Activated CD8-positive, alpha-beta memory T cell treated with anti-CD3 and anti-CD28 coated beads for 24 hours (primary cell): ENCODE measurements around the gene MYLK3.

Experiments used
- DNase-seq: peaks from one replicate; pipeline ENCODE4 v3.0.0-alpha.2; 2020

Gene MYLK3

GRCh38 chr16:46721885-46722284, 26.3 kb downstream of the MYLK3 start:
- DNase-seq = peak; percentile 42

- DNase-seq = peak; percentile 45
These were observed 27.5 kb downstream of the MYLK3 start for GRCh38 chr16:46720619-46721018.

GRCh38 chr16:46719528-46719927, 28.6 kb downstream of the MYLK3 start:
- peak; percentile 28 for DNase-seq

GRCh38 chr16:46718214-46718613, 29.9 kb downstream of the MYLK3 start:
- DNase-seq = peak; percentile 35

GRCh38 chr16:46717692-46718091, 30.5 kb downstream of the MYLK3 start:
- peak; percentile 26 for DNase-seq

GRCh38 chr16:46715769-46716305, 32.3 kb downstream of the MYLK3 start:
- peak; percentile 15 for DNase-seq

GRCh38 chr16:46714797-46715591, 33.1 kb downstream of the MYLK3 start:
- DNase-seq = no peak

GRCh38 chr16:46713634-46714033, 34.5 kb downstream of the MYLK3 start:
- DNase-seq = no peak

GRCh38 chr16:46712911-46713310, 35.2 kb downstream of the MYLK3 start:
- no peak for DNase-seq

GRCh38 chr16:46711106-46712058, 36.8 kb downstream of the MYLK3 start:
- DNase-seq = no peak

- no peak for DNase-seq
These were observed 38.6 kb downstream of the MYLK3 start for GRCh38 chr16:46709469-46710005.

GRCh38 chr16:46706642-46707041, 41.5 kb downstream of the MYLK3 start:
- no peak for DNase-seq

- no peak for DNase-seq
These were observed 46.1 kb downstream of the MYLK3 start for GRCh38 chr16:46702030-46702429.

GRCh38 chr16:46701615-46702014, 46.5 kb downstream of the MYLK3 start:
- no peak for DNase-seq

- no peak for DNase-seq
These were observed 48.1 kb downstream of the MYLK3 start for GRCh38 chr16:46700048-46700447.

- DNase-seq = no peak
These were observed 51.2 kb downstream of the MYLK3 start for GRCh38 chr16:46696957-46697356.

GRCh38 chr16:46695937-46696336, 52.2 kb downstream of the MYLK3 start:
- no peak for DNase-seq

GRCh38 chr16:46693598-46693997, 54.5 kb downstream of the MYLK3 start:
- DNase-seq = no peak

- no peak for DNase-seq
These were observed 56.4 kb downstream of the MYLK3 start for GRCh38 chr16:46691726-46692125.

- no peak for DNase-seq
These were observed 57.6 kb downstream of the MYLK3 start for GRCh38 chr16:46690281-46691178.

GRCh38 chr16:46689365-46690280, 58.5 kb downstream of the MYLK3 start, which contains the start of gene ORC6:
Gene ORC6, plus strand, starts transcription at chr16:46689659. Its CDS starts 47 bp downstream, at chr16:46689706.
- DNase-seq = peak; percentile 100
